Lung (tissue), 12 donors: ENCODE measurements around the gene RHOH. TPM values are rescaled to one million over a fixed set of nuclear protein-coding genes. Genes with fewer than 3 reads are reported as not detected.
A peak's percentile ranks its signal among the peaks of the same experiment; 100 is the strongest.

ENCODE experiments used
- ATAC-seq: fragments of 200-7000 bp; cut with Tn5 transposase; one replicate; pipeline ENCODE4 v1.9.1; 2020; ENCODE audit warnings: moderate number of reproducible peaks; ENCODE audit not compliant: insufficient read depth, low FRiP score
- DNase-seq, 3 donors: peaks; one replicate each; pipeline ENCODE4 v3.0.0-alpha.2; 2013 to 2017
- H3K27ac ChIP-seq, 2 donors: one replicate each; pipeline ENCODE4 v1.5.1; 2013; ENCODE audit warnings: mild to moderate bottlenecking in 2 of 2, moderate library complexity in 2 of 2, control low read depth in 1 of 2, inconsistent platforms in 1 of 2, low read depth in 1 of 2, low read length in 1 of 2
- H3K27me3 ChIP-seq, 3 donors: one replicate each; pipeline ENCODE4 v1.5.1; 2013; ENCODE audit warnings: low read length in 2 of 3; ENCODE audit not compliant: control insufficient read depth in 3 of 3, insufficient read depth in 3 of 3
- H3K36me3 ChIP-seq, 4 donors: one replicate each; pipeline ENCODE4 v1.5.1; 2013; ENCODE audit warnings: low read length in 4 of 4, mild to moderate bottlenecking in 1 of 4, moderate library complexity in 1 of 4; ENCODE audit not compliant: control insufficient read depth in 4 of 4, insufficient read depth in 4 of 4
- H3K4me1 ChIP-seq, 5 donors: one replicate each; pipeline ENCODE4 v1.5.1; 2013; ENCODE audit warnings: low read length in 5 of 5, mild to moderate bottlenecking in 2 of 5, moderate library complexity in 1 of 5; ENCODE audit not compliant: control insufficient read depth in 5 of 5, insufficient read depth in 5 of 5
- H3K4me3 ChIP-seq: one replicate; pipeline ENCODE4 v1.5.1; 2013; ENCODE audit warnings: mild to moderate bottlenecking, control low read depth, moderate library complexity
- H3K9ac ChIP-seq, 2 donors: one replicate each; pipeline ENCODE4 v1.5.1; 2013; ENCODE audit warnings: low read length in 2 of 2, control low read depth in 1 of 2; ENCODE audit not compliant: insufficient read depth in 1 of 2
- H3K9me3 ChIP-seq, 4 donors: one replicate each; pipeline ENCODE4 v1.5.1; 2013; ENCODE audit warnings: low read length in 3 of 4, mild to moderate bottlenecking in 1 of 4, moderate library complexity in 1 of 4; ENCODE audit not compliant: control insufficient read depth in 4 of 4, insufficient read depth in 3 of 4
- WGBS, 2 donors: extraction: QIAGEN DNeasy Blood & Tissue Kit; methylation state at CpG; one replicate each; pipeline ENCODE4 v1.1.7; 2013; 5-methylcytosine and 5-hydroxymethylcytosine counted together
- polyA plus RNA-seq, 2 donors: library from polyadenylated mRNA; stranded (reverse); fragments of 200-250 nt; gene quantifications; one replicate each; pipeline ENCODE4 v1.2.1, GENCODE V29; 2013
- total RNA-seq, 2 donors: library from RNA; depleted of rRNA in 1 of 2; stranded (reverse); fragments of >200 nt in 1 of 2; gene quantifications; one replicate each; pipeline ENCODE4 v1.2.1, GENCODE V29; 2014 to 2021
- TF ChIP-seq, protein P1 (sequence below): IDR thresholded peaks from 2 replicates; pipeline ENCODE4 v1.5.1; 2012; ENCODE audit warnings: mild to moderate bottlenecking; ENCODE audit errors: control extremely low read depth, extremely low read depth
- donor health status: control.
- donor health status: control.
- donor health status: Bipolar disorder and iron deficiency.
- donor health status: healthy.
- donor health status: DM: yes; HTN: yes; CAD: no.

RHOH gene
- total and polyA plus RNA-seq, 4 donors, result 1.2 to 35.8 (median 10.6) TPM

DNA sequence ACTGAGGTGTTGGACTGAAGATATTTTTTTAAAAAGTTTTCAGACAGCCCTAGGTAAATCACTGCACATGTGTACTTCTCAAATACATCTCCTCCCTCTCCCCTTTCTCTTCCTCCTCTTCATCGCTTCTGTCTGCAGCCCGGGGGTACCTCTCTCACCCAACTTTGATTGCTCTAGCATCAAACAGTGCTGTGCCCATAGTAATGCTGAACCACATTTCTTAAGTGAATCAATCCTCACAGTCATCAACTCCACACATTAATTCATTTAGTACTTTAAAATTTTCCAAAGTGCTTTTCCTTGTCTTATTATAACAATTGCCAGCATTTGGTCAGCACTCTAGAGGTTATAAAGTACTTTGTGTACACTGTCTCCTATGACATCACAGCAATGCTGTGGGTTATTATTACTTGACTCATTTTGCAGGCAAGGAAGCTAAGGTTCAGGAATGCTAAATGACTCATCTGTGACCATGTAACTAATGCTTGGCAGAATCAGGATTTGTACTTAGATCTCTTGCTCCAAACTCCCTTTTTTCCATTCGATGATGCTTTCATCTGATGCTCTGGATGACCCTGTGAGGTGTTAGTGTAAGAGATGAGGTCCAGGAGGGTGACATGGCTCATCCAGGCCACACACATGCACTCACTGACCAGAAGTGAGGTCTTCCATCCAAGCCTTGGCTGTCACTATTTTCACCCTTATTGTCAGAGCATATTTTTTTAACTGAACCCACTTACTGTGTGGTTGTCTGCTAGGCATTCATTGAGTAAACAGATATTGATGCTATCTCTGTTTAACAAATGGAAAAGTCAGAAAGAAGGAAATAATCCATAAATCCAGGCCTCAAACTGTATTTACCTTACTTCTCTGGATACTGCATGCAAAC lies 58.8 kb downstream of the RHOH start:
- peak; percentile 57 for ATAC-seq
- Histone ChIP-seq H3K36me3 (no peaks in the 10 kb centered on the region), H3K27me3 (no peaks in the 10 kb centered on the region), H3K4me3 (no peak overlapping the region), H3K27ac (no peak overlapping the region), H3K9ac (no peak overlapping the region), H3K4me1 (no peaks in the 10 kb centered on the region), H3K9me3 (no peaks in the 10 kb centered on the region)
- peak in 2 of 3 donors; percentile 19 to 20 for DNase-seq
- WGBS, 2 donors, result 69 to 81% methylated on average over 3 of the region's 3 CpGs
- TF ChIP-seq, protein P1, sequence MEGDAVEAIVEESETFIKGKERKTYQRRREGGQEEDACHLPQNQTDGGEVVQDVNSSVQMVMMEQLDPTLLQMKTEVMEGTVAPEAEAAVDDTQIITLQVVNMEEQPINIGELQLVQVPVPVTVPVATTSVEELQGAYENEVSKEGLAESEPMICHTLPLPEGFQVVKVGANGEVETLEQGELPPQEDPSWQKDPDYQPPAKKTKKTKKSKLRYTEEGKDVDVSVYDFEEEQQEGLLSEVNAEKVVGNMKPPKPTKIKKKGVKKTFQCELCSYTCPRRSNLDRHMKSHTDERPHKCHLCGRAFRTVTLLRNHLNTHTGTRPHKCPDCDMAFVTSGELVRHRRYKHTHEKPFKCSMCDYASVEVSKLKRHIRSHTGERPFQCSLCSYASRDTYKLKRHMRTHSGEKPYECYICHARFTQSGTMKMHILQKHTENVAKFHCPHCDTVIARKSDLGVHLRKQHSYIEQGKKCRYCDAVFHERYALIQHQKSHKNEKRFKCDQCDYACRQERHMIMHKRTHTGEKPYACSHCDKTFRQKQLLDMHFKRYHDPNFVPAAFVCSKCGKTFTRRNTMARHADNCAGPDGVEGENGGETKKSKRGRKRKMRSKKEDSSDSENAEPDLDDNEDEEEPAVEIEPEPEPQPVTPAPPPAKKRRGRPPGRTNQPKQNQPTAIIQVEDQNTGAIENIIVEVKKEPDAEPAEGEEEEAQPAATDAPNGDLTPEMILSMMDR, result no peak

DNA sequence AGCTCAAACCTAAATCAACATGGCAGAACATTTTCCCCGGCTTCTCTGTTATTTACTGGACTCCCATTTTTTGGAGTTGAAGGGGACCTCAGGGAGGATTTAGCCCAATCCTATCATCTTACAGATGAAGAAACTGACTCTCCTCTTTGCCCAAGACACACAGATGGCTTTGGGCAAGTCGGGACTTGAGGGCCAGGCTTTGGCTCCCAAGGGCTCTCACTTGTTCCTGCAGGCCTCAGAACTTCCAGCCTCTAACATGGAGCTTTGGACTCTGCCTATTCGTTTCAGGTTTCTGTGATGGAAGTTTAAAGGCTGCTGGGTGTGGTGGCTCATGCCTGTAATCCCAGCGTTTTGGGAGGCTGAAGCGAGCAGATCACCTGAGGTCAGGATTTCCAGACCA lies 59.5 kb downstream of the RHOH start:
- DNase-seq, result no peak

DNA sequence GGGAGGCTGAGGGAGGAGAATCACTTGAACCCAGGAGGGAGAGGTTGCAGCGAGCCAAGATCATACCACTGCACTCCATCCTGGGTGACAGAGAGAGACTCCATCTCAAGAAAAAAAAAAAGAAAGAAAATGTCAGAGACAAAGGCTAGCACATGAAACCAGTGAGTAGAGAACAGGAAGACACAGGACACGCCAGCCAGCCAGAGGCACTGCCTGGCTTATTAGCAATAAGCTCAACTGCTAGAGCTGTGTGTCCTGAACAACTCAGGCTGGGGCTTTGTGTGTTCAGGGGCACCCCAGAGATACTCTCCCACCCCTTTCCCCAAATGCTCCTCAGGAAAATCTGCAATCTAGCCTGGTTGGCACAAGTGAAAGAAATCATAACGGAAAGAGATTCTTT lies 60.0 kb downstream of the RHOH start:
- Histone ChIP-seq H3K4me1 (no peaks in the 10 kb centered on the region), H3K27ac (no peak overlapping the region), H3K36me3 (no peaks in the 10 kb centered on the region), H3K9ac (no peak overlapping the region), H3K27me3 (no peaks in the 10 kb centered on the region), H3K9me3 (no peaks in the 10 kb centered on the region), H3K4me3 (no peak overlapping the region)
- DNase-seq (no peak), ATAC-seq (no peak)
- 87 to 89% methylated on average over 3 of the region's 3 CpGs for WGBS, 2 donors
- TF ChIP-seq, protein P1, result no peak

More for the DNA sequence above, 59.5 kb downstream of the RHOH start:
- Histone ChIP-seq H3K4me3 (no peak overlapping the region), H3K4me1 (no peaks in the 10 kb centered on the region), H3K9ac (no peak overlapping the region), H3K27me3 (no peaks in the 10 kb centered on the region), H3K27ac (no peak overlapping the region), H3K9me3 (no peaks in the 10 kb centered on the region), H3K36me3 (no peaks in the 10 kb centered on the region)
- TF ChIP-seq, protein P1, result no peak
- WGBS, 2 donors, result 91 to 93% methylated on average over 5 of the region's 5 CpGs
- no peak for ATAC-seq
